A673 (cell line): ENCODE data around the gene KHDC1L. TPM values are rescaled to one million over a fixed set of nuclear protein-coding genes. Genes with fewer than 3 reads are reported as not detected.

Experiments
- BruUV-seq: library from RNA; stranded (reverse); fragments of 400-500 nt; replicated peaks from 2 replicates; lab custom pipeline; 2021; lab: Mats Ljungman, UMichigan
- CTCF ChIA-PET: fragments of 300-600 bp; sonication (Branson Sonifier 250); formaldehyde crosslinking; loops from one replicate; lab custom pipeline; 2022; ENCODE audit warnings: antibody characterized with exemption; lab: Charles Lee
- POLR2A ChIA-PET: fragments of 300-600 bp; sonication (Branson Sonifier 250); formaldehyde crosslinking; loops from one replicate; lab custom pipeline; 2022; ENCODE audit warnings: antibody characterized with exemption; ENCODE audit not compliant: low non-redundant PET; lab: Charles Lee
- DNase-seq: peaks from one replicate; pipeline ENCODE4 v3.0.0-alpha.2; 2015; ENCODE audit warnings: low spot score
- H3K27ac ChIP-seq: fragments of 200-600 bp; sonication (generic); 2 replicates; pipeline ENCODE4 v1.5.1; 2016; ENCODE audit warnings: mixed run types, low read depth, mild to moderate bottlenecking, mixed read lengths, antibody characterized with exemption, low read length; ENCODE audit not compliant: poor library complexity, severe bottlenecking
- H3K27me3 ChIP-seq: fragments of 200-600 bp; sonication (generic); replicated peaks from 2 replicates; pipeline ENCODE4 v1.6.1; 2017; ENCODE audit warnings: mixed run types, low read depth, mild to moderate bottlenecking, mixed read lengths, antibody characterized with exemption, low read length; ENCODE audit not compliant: insufficient read depth, poor library complexity
- H3K36me3 ChIP-seq: fragments of 200-600 bp; sonication (generic); 2 replicates; pipeline ENCODE4 v1.6.1; 2016; ENCODE audit warnings: mixed run types, mild to moderate bottlenecking, mixed read lengths, antibody characterized with exemption, low read length; ENCODE audit not compliant: insufficient read depth, poor library complexity, severe bottlenecking
- H3K4me1 ChIP-seq: fragments of 200-600 bp; sonication (generic); 2 replicates; pipeline ENCODE4 v1.6.1; 2017; ENCODE audit warnings: mixed run types, mild to moderate bottlenecking, mixed read lengths, antibody characterized with exemption, low read length; ENCODE audit not compliant: insufficient read depth, poor library complexity, severe bottlenecking
- H3K4me3 ChIP-seq: fragments of 200-600 bp; sonication (generic); 2 replicates; pipeline ENCODE4 v1.5.1; 2016; ENCODE audit warnings: low read depth, mixed run types, mild to moderate bottlenecking, mixed read lengths, low read length; ENCODE audit not compliant: poor library complexity, severe bottlenecking
- H3K9me3 ChIP-seq: fragments of 200-600 bp; sonication (generic); 2 replicates; pipeline ENCODE4 v1.6.1; 2016; ENCODE audit warnings: mixed run types, low read depth, mild to moderate bottlenecking, mixed read lengths, antibody characterized with exemption, low read length; ENCODE audit not compliant: poor library complexity, severe bottlenecking
- EZH2 ChIP-seq: fragments of 200-600 bp; sonication (generic); IDR thresholded peaks from 2 replicates; pipeline ENCODE4 v1.6.1; 2017; ENCODE audit warnings: borderline replicate concordance, low read depth, mild to moderate bottlenecking, mixed read lengths, antibody characterized with exemption, low read length; ENCODE audit not compliant: poor library complexity, severe bottlenecking
- intact Hi-C: fragments of 100-400 bp; cut with micrococcal nuclease; formaldehyde crosslinking; loops from one replicate; pipeline ENCODE4 v1.10.0; 2022; ENCODE audit not compliant: unreplicated experiment
- total RNA-seq: library from RNA; stranded (reverse); gene quantifications from 2 replicates; pipeline ENCODE4 v1.2.3, GENCODE V29; 2021
- TF ChIP-seq, protein P1 (sequence below): fragments of 300-800, 200-600 bp; sonication (generic); conservative IDR thresholded peaks from 2 replicates; pipeline ENCODE4 v1.5.1; 2017; ENCODE audit warnings: low read depth, mild to moderate bottlenecking, antibody characterized with exemption, low read length, moderate library complexity, mixed read lengths

Gene KHDC1L
- total RNA-seq, 1 experiment from 2014 or later: not detected

DNA sequence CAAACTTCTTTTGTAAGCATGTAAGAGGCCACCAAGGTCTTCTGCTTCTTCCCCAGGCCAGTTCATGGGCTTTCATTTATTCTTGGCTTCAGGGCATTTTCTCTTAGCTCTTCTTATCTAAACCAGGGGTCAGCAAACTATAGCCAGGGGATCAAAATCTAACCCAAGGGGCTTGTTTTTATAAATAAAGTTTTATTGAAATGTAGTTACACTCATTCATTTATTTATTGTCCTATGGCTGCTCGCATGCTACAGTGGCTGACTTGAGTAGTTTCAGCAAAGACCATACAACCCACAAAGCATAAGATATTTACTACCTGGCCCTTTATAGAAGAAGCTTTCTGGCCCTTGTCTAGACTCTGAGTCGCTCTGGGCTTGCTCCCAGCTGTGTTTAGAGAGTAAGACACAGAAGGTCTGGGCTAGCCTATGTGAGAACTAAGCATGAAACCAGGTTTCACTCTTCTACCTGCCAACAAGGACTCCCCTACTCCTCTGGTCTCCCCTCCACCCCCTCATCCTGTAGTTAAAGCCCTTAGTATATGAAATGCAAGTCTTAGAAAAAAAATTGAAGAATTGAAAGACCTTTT lies 43.2 kb downstream of the KHDC1L start:
- CTCF ChIA-PET: interaction anchor here (0.7 kb wide), 1 partner anchor 574 kb away, joined by 3 read pairs; no protein-coding TSS in a partner anchor
- H3K4me3 ChIP-seq: no peak overlapping the region
- no peaks in the 10 kb centered on the region for H3K9me3 ChIP-seq
- POLR2A ChIA-PET: no interaction called here
- TF ChIP-seq EZH2: no peak
- TF ChIP-seq, protein P1, sequence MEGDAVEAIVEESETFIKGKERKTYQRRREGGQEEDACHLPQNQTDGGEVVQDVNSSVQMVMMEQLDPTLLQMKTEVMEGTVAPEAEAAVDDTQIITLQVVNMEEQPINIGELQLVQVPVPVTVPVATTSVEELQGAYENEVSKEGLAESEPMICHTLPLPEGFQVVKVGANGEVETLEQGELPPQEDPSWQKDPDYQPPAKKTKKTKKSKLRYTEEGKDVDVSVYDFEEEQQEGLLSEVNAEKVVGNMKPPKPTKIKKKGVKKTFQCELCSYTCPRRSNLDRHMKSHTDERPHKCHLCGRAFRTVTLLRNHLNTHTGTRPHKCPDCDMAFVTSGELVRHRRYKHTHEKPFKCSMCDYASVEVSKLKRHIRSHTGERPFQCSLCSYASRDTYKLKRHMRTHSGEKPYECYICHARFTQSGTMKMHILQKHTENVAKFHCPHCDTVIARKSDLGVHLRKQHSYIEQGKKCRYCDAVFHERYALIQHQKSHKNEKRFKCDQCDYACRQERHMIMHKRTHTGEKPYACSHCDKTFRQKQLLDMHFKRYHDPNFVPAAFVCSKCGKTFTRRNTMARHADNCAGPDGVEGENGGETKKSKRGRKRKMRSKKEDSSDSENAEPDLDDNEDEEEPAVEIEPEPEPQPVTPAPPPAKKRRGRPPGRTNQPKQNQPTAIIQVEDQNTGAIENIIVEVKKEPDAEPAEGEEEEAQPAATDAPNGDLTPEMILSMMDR: no peak
- peaks cover 22% of the 10 kb centered on the region for H3K4me1 ChIP-seq
- H3K36me3 ChIP-seq: no peaks in the 10 kb centered on the region
- intact Hi-C loops: loop anchor here (5.0 kb wide), 1 partner anchor 50 kb away; no protein-coding TSS in a partner anchor
- H3K27me3 ChIP-seq: no peaks in the 10 kb centered on the region
- no peak overlapping the region for H3K27ac ChIP-seq
- no TSS peak for BruUV-seq
- no peak for DNase-seq

DNA sequence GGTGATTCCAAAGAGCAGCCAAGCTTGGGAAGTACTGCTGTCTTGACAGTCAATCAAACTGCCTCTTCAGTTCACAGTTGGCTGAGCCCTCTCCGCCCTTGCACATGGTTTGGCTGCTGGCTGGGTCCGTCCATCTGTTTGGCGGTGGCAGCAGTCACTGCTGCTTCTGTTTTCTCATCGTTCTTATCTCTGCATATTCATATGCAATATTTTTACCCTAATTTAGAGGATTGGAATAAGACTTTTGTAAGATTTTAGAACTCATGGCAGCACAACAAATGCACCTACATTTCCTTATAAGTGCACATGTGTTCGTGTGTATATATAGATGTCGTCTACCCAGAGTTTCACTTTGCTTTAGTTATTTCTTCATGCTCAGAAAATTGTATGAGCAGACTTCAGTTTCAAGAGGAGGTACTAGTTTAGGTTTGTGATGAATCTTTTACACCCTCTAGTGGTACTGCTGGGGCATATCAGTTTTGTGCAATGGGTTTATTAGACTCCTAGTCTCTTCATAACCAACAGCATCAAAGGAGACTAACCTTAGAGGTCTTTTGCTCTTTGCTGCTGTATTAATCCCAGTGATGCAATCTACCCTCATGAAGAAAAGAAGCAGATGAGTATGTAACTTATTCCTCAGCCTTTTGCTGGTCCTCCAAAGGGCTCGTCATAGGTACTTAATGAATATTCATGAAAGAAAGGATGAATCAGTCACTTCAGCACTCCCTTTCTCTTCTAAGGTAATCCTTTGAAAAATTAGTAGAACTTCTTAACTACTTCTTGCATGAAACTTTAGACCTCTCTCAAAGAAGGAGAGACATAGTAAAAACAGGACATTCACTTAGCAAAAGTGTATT lies 44.3 kb downstream of the KHDC1L start:
- TF ChIP-seq, protein P1: peak; percentile 93
- TF ChIP-seq EZH2: no peak
- ChIA-PET CTCF (interaction anchor here (0.6 kb wide), 1 partner anchor 766 kb away, joined by 4 read pairs; no protein-coding TSS in a partner anchor), POLR2A (no interaction called here)
- no peaks in the 10 kb centered on the region for H3K27me3 ChIP-seq
- H3K9me3 ChIP-seq: no peaks in the 10 kb centered on the region
- H3K4me1 ChIP-seq: peaks cover 22% of the 10 kb centered on the region
- H3K4me3 ChIP-seq: peak overlapping the region; percentile 35
- intact Hi-C loops: loop anchor here (1.0 to 5.0 kb wide), 3 partner anchors 49 to 769 kb away; no protein-coding TSS in a partner anchor
- no peaks in the 10 kb centered on the region for H3K36me3 ChIP-seq
- peak; percentile 86 for DNase-seq
- BruUV-seq: no TSS peak
- peak overlapping the region; percentile 25 for H3K27ac ChIP-seq

DNA sequence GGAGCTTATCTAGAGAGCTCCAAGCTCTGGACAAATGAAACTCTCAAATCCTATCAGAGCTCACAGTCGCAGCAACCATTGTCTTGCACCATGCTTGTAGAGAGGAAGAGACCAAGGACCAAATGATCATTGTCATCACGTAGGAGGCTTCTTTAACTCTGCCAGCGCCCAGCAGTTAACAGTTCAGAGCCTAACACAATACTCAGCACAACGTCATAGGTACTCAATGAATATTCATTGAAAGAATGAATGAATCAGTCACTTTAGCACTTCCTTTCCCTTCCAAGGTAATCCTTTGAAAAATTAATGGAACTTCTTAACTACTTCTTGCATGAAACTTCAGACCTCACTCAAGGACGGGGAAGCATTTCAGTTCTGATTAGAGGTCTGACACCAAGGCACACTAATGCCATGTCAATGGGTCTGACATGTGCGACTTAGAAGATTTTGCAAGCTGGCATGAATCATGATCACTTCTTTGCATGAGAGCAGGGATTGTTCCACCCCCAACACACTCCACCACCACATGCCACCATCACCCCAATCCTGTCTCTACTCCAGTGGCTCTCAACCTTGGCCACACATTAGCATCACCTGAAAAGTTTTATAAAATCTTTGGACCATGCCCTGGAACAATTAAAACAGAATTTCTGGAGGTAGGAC lies 45.1 kb downstream of the KHDC1L start:
- Histone ChIP-seq H3K27me3 (no peaks in the 10 kb centered on the region), H3K27ac (peak overlapping the region; percentile 25), H3K4me3 (peak overlapping the region; percentile 35), H3K36me3 (no peaks in the 10 kb centered on the region), H3K4me1 (peaks cover 22% of the 10 kb centered on the region), H3K9me3 (no peaks in the 10 kb centered on the region)
- peak; percentile 71 for DNase-seq
- ChIA-PET CTCF (interaction anchor here (0.6 kb wide), 1 partner anchor 765 kb away, joined by 4 read pairs; no protein-coding TSS in a partner anchor), POLR2A (no interaction called here)
- intact Hi-C loops: loop anchor here (2.0 to 5.0 kb wide), 2 partner anchors 48 to 563 kb away; no protein-coding TSS in a partner anchor
- TF ChIP-seq, protein P1: no peak
- no peak for TF ChIP-seq EZH2
- BruUV-seq: no TSS peak
